Stimulated activated CD8-positive, alpha-beta memory T cell treated with anti-CD3 and anti-CD28 coated beads, Interleukin-7, amount 100 ng/mL, for 48 hours (primary cell): ENCODE data around the gene EPM2AIP1.
"Not testable (repeated sequence)": the region's sequence is repeated elsewhere in the genome, so short reads cannot be mapped to it uniquely, and the experiment has no call there.

Experiments used
- DNase-seq, 2 donors: peaks; one replicate each; pipeline ENCODE4 v3.0.0-alpha.2; 2020; ENCODE audit warnings: low read depth in 1 of 2; ENCODE audit errors: extremely low read depth in 1 of 2

EPM2AIP1 gene

GRCh38 chr3:36993326-36994283 lies 674 bp upstream of the EPM2AIP1 start, which contains the start of gene MLH1:
Gene MLH1 (plus strand): TSS chr3:36993518. CDS start chr3:36993548, 30 bp downstream.
- peak; percentile 78 to 88 for DNase-seq

GRCh38 chr3:36991923-36992805 lies 767 bp downstream of the EPM2AIP1 start:
- no peak for DNase-seq

- DNase-seq = peak in 1 of 2 donors; percentile 37
Observed at GRCh38 chr3:36991147-36991546, 1.8 kb downstream of the EPM2AIP1 start.

GRCh38 chr3:36989568-36989967 lies 3.4 kb downstream of the EPM2AIP1 start:
- no peak for DNase-seq

- no peak for DNase-seq
Observed at GRCh38 chr3:36989005-36989404, 3.9 kb downstream of the EPM2AIP1 start.

- DNase-seq = no peak
Observed at GRCh38 chr3:36988356-36988755, 4.6 kb downstream of the EPM2AIP1 start.

- DNase-seq = no peak
Observed at GRCh38 chr3:36981006-36981405, 11.9 kb downstream of the EPM2AIP1 start.

GRCh38 chr3:36973139-36973538 lies 19.8 kb downstream of the EPM2AIP1 start:
- no peak for DNase-seq

- no peak for DNase-seq
Observed at GRCh38 chr3:36972163-36972562, 20.8 kb downstream of the EPM2AIP1 start.

GRCh38 chr3:36969540-36970432 lies 23.1 kb downstream of the EPM2AIP1 start:
- peak in 1 of 2 donors; percentile 53 for DNase-seq

- no peak for DNase-seq
Observed at GRCh38 chr3:36969085-36969484, 23.8 kb downstream of the EPM2AIP1 start.

GRCh38 chr3:36965440-36965839 lies 27.5 kb downstream of the EPM2AIP1 start:
- no peak for DNase-seq

- DNase-seq = no peak
Observed at GRCh38 chr3:36964817-36965216, 28.1 kb downstream of the EPM2AIP1 start.

- no peak for DNase-seq
Observed at GRCh38 chr3:36964331-36964730, 28.6 kb downstream of the EPM2AIP1 start.

- not testable (repeated sequence) for DNase-seq
Observed at GRCh38 chr3:36963008-36963407, 29.9 kb downstream of the EPM2AIP1 start.

- DNase-seq = no peak
Observed at GRCh38 chr3:36960502-36960901, 32.4 kb downstream of the EPM2AIP1 start.

- no peak for DNase-seq
Observed at GRCh38 chr3:36959821-36960220, 33.1 kb downstream of the EPM2AIP1 start.

- no peak for DNase-seq
Observed at GRCh38 chr3:36957862-36958686, 34.9 kb downstream of the EPM2AIP1 start.

- no peak for DNase-seq
Observed at GRCh38 chr3:36957063-36957462, 35.9 kb downstream of the EPM2AIP1 start.

- DNase-seq = no peak
Observed at GRCh38 chr3:36956155-36956554, 36.8 kb downstream of the EPM2AIP1 start.
